Measurements from ENCODE around the gene ENHO.

ENHO gene
- 0 to 0.48 (median 0) reads per million in 9 experiments for total RNA-seq

DNA sequence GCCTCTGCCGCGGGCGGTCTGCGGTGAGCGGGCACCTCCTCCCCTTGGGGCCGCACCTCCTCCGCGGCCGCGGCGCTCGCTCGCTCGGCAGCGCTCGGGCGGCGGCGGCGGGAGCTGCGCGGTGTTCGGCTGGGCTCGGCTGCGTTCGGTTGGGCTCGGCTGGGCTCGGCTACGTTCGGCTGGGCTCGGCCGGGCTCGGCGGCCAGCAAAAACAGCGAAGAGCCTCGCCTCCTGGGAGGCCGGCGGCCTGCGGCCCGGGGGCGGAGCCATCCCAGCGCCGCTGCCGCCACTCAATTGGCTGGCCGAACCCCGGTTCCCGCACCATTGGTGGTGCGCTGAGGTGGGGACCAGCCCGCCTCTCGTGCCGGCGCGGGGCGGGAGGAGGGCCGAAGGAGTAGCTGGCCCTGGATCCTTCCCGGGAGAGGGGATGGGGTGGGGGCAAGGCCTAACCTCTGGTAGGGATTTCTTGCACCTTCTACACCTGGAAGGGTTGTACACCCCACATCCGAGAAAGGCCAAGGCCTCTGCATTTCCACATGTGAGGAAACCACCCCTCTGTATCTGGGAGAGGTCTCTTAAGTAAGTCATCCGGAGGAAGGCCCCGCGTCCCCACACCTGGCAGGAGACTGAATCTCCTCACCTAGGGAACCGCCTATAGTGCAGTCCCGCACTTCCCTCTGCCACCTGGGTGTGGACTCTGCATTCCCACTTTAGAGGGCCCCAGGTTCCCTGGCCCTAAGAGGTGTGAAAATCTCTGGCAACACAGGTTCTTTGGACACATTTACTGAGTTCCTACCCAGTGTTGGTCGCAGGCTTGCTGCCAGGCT lies at the start of gene ENHO:
Gene ENHO (minus strand): TSS at position 20 of the 827 bp plus-strand sequence. CDS start 1,295 bp downstream, outside the sequence.
- no peak within 1 kb of the TSS for H3K27ac Mint-ChIP-seq
- no peaks in the 10 kb centered on the region for H3K9me3 Mint-ChIP-seq
- H3K36me3 Mint-ChIP-seq (ENCODE audit: insufficient read depth), result no peaks in the 10 kb centered on the region
- peak; percentile 86 to 94 (median 94) for DNase-seq
- H3K27me3 Mint-ChIP-seq, result peaks cover 6 to 12% of the 10 kb centered on the region in 2 donors
- peak; percentile 92 for ATAC-seq (replicated peaks)
- peaks cover 8 to 11% of the 10 kb centered on the region in 2 donors for H3K4me1 Mint-ChIP-seq (ENCODE audit: low read depth in 2 of 2)
- H3K4me3 Mint-ChIP-seq, result peak within 1 kb of the TSS; percentile 54 to 68

DNA sequence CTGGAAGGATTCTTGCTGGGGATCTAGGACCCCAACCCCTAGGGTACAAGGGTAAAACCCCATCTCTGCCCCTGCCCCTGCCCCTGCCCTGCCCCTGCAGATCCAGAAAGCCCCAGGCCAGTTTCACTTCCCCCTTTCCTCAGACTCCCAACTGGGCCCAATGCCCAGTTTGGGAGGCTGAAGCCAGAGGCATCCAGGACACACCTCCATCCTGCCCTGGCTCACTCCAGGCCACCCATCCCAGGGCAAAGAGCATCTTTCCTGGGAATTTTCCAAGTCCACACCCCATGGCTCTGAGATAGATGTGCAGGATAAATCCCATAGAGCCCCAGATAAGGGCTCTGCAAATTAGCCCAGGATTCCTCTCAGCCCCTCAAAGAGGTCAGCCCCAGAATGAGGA lies 49.3 kb upstream of the ENHO start:
- Mint-ChIP-seq H3K4me1 (ENCODE audit: low read depth in 2 of 2) (peaks cover 0 to under 1% of the 10 kb centered on the region in 2 donors), H3K36me3 (ENCODE audit: insufficient read depth) (peaks cover 5% of the 10 kb centered on the region), H3K9me3 (no peaks in the 10 kb centered on the region), H3K27ac (no peak overlapping the region), H3K4me3 (no peak overlapping the region), H3K27me3 (peaks cover 68 to 95% of the 10 kb centered on the region in 2 donors)
- DNase-seq (no peak), ATAC-seq (replicated peaks) (no peak)

DNA sequence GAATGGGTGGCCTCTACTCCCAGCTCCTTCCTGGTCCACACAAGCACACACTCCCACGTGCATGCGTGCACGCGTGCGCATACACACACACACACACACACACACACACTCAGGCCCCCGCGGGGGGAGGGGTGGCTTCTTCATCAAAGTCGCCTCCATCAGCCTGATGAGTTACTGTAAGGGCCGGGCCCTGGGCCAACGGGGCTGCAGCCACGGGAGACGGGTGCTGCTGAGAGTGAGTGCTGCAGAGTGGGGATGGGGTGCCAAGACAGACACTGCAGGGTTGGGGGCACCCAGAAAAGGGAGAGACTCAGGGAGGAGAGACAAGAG lies 48.7 kb upstream of the ENHO start:
- H3K36me3 Mint-ChIP-seq (ENCODE audit: insufficient read depth), result peaks cover 4% of the 10 kb centered on the region
- H3K9me3 Mint-ChIP-seq, result no peaks in the 10 kb centered on the region
- ATAC-seq (replicated peaks) (no peak), DNase-seq (no peak)
- H3K4me3 Mint-ChIP-seq, result no peak overlapping the region
- H3K4me1 Mint-ChIP-seq (ENCODE audit: low read depth in 2 of 2), result no peaks in the 10 kb centered on the region
- no peak overlapping the region for H3K27ac Mint-ChIP-seq
- peaks cover 70 to 95% of the 10 kb centered on the region in 2 donors for H3K27me3 Mint-ChIP-seq

DNA sequence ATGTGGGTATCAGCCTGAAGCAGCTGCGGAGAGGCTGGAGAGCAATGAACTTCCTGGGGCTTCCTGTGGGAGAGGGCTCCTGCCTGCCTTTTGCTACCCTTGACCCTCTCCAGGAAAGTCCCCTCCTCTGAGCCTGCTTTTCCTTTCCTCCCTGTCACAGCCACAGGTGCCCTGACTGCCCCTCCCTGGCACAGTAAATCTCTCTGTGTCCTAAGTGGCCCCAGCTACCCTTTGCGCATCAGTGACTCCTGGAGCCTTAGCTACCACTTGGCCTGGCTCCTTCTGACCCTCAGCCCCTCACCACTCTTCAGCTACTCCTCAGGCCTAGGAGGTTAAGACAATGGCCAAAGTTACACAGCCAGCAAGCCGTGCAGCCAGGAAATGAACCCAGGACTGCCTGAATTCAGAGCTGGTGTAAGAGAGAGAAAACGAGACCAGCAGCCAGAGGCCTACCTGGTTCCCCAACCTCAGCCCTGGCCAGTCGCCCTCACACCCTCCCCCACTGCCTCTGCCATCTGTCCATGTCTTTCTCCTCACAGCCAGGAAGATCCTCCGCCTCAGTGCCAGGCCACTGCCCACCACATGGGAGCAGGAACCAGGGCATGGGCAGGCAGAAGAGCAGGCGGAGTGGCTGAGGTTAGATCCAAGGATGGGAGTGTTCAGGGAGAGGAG lies 48.2 kb upstream of the ENHO start:
- peaks cover 66 to 95% of the 10 kb centered on the region in 2 donors for H3K27me3 Mint-ChIP-seq
- H3K9me3 Mint-ChIP-seq, result no peaks in the 10 kb centered on the region
- DNase-seq, result no peak
- H3K4me1 Mint-ChIP-seq (ENCODE audit: low read depth in 2 of 2), result no peaks in the 10 kb centered on the region
- no peak overlapping the region for H3K27ac Mint-ChIP-seq
- no peak for ATAC-seq (replicated peaks)
- peaks cover 4% of the 10 kb centered on the region for H3K36me3 Mint-ChIP-seq (ENCODE audit: insufficient read depth)
- no peak overlapping the region for H3K4me3 Mint-ChIP-seq

DNA sequence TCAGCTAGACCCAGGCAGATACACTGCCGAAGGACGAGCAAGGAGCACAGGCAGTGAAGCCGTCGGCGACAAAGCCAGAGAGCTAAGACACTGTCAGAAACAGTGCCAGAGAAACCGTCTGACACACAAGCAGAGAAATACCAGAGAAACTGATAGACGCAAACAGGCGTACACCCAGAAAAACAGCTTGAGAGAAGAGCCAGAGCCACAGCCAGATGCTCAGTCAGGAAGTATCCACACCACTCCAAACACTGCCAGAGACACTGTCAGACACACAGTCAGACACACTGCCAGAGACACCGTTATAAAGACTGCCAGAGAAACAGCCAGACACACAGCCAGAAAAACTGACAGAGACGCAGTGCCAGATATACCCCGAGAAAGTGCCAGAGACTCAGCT lies 47.6 kb upstream of the ENHO start:
- peaks cover 66 to 95% of the 10 kb centered on the region in 2 donors for H3K27me3 Mint-ChIP-seq

DNA sequence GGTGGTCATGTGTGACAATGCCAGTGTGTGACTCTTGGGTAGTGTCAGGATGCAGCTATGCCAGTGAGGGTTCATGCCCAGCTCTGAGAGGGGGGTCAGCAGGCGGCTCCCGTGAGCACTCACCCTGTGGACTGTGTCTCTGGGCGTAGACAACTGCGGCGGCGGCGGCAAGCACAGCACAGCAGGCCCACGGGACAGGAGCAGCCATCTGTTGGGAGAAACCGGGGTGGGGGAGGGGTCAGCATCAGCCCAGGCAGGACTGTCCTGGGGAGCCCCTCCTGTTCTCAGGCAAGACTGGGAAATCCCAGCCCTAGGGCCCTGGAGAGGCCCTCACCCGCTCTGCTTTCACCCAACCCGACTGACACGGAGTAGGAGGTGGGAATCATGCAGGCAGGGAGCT lies 46.0 kb upstream of the ENHO start:
- ATAC-seq (replicated peaks) (no peak), DNase-seq (no peak)
- H3K4me1 Mint-ChIP-seq (ENCODE audit: low read depth in 2 of 2), result no peaks in the 10 kb centered on the region
- H3K36me3 Mint-ChIP-seq (ENCODE audit: insufficient read depth), result peaks cover 4% of the 10 kb centered on the region
- H3K27ac Mint-ChIP-seq, result no peak overlapping the region
- no peak overlapping the region for H3K4me3 Mint-ChIP-seq
- H3K27me3 Mint-ChIP-seq, result peaks cover 68 to 95% of the 10 kb centered on the region in 2 donors
- no peaks in the 10 kb centered on the region for H3K9me3 Mint-ChIP-seq

More for the DNA sequence above, 47.6 kb upstream of the ENHO start:
- ATAC-seq (replicated peaks) (no peak), DNase-seq (no peak)
- Mint-ChIP-seq H3K4me3 (no peak overlapping the region), H3K4me1 (ENCODE audit: low read depth in 2 of 2) (no peaks in the 10 kb centered on the region), H3K36me3 (ENCODE audit: insufficient read depth) (peaks cover 4% of the 10 kb centered on the region), H3K27ac (no peak overlapping the region), H3K9me3 (no peaks in the 10 kb centered on the region)

DNA sequence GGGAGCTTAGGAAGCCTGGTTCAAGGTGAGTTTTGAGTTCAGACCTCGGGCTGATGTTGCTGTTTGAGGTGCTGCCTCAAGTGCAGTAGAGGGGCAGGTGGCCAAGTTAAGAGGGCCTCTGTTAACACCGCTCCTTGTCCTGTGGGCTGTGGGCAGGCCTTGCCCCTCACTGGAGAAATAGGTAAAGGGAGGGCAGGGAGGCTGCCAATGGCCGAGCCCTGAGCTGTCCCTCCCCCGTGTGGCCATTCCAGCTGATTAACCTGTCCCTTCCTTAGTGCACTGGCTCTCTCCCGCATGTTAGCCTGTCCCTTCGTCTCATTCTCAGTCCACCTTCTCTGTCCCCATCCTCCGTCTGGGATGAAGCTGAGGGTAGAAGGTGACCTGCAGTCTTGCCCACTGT lies 45.3 kb upstream of the ENHO start:
- peaks cover 68 to 95% of the 10 kb centered on the region in 2 donors for H3K27me3 Mint-ChIP-seq
- ATAC-seq (replicated peaks) (no peak), DNase-seq (no peak)
- H3K36me3 Mint-ChIP-seq (ENCODE audit: insufficient read depth), result peaks cover 4% of the 10 kb centered on the region
- no peaks in the 10 kb centered on the region for H3K4me1 Mint-ChIP-seq (ENCODE audit: low read depth in 2 of 2)
- H3K9me3 Mint-ChIP-seq, result no peaks in the 10 kb centered on the region
- no peak overlapping the region for H3K4me3 Mint-ChIP-seq
- no peak overlapping the region for H3K27ac Mint-ChIP-seq

DNA sequence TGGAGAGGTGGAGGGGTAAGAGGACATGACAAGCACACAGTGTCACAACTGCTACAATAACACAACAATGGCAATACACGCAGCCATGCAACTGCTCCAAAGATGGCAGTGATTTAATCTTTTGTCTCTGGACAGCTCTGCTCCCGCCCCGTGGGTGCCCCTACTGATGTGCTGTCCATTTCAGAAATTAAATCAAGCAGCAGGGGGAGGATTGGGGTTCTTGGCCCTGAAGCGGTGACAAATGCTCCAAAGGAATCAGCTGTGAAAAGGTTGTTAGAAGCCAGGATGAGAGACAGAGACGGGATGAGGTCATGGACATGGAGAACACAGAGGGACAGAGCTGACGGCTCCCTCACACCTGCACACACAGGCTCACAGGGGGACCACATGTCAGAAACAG lies 44.2 kb upstream of the ENHO start:
- H3K27ac Mint-ChIP-seq, result no peak overlapping the region
- H3K36me3 Mint-ChIP-seq (ENCODE audit: insufficient read depth), result peaks cover 4% of the 10 kb centered on the region
- no peaks in the 10 kb centered on the region for H3K4me1 Mint-ChIP-seq (ENCODE audit: low read depth in 2 of 2)
- H3K9me3 Mint-ChIP-seq, result no peaks in the 10 kb centered on the region
- peaks cover 70 to 91% of the 10 kb centered on the region in 2 donors for H3K27me3 Mint-ChIP-seq
- ATAC-seq (replicated peaks) (no peak), DNase-seq (no peak)
- no peak overlapping the region for H3K4me3 Mint-ChIP-seq

DNA sequence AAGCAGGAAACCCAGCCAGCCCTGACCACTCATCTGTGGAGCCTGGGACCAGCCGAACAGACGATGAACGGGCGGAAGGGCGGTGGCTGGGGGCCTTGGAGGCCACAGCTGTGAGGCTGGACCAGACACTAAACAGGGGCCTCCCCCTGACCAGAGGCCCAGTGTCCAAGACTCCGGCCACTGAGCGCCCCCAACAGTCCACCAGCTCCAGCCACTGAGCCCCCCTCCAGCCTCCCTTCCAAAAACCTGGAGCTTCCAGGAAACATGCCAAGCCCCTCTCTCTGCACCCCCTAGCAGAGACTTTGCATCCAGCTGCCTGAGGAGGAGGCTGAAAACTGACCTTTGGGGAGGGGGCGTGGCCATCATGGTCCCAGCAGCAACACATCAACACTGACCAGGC lies 43.5 kb upstream of the ENHO start:
- ATAC-seq (replicated peaks) (no peak), DNase-seq (no peak)
- Mint-ChIP-seq H3K36me3 (ENCODE audit: insufficient read depth) (peaks cover 4% of the 10 kb centered on the region), H3K27ac (no peak overlapping the region), H3K27me3 (peaks cover 64 to 87% of the 10 kb centered on the region in 2 donors), H3K4me1 (ENCODE audit: low read depth in 2 of 2) (no peaks in the 10 kb centered on the region), H3K9me3 (no peaks in the 10 kb centered on the region), H3K4me3 (no peak overlapping the region)

DNA sequence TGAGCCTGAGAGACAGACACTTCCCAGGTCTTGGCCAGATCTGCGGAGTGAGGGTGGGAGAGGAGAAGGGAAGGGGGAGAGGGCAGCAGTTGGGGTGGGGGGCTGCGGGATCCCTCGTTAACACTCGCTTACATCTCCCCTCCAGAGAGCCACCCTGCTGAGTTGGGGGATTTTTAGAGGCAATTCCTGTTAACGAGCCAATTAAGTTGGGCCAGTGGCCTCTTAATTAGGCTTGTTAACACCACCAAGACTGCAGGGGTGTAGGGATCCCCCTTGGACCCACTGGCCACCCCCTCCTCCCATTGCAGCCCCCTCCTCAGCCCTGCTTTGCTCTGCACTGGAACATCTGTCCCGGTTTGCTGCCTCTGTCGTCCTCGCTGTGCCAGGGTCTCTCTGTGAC lies 43.1 kb upstream of the ENHO start:
- Mint-ChIP-seq H3K27me3 (peaks cover 65 to 87% of the 10 kb centered on the region in 2 donors), H3K4me3 (no peak overlapping the region), H3K9me3 (no peaks in the 10 kb centered on the region), H3K36me3 (ENCODE audit: insufficient read depth) (peaks cover under 1% of the 10 kb centered on the region), H3K27ac (no peak overlapping the region), H3K4me1 (ENCODE audit: low read depth in 2 of 2) (no peaks in the 10 kb centered on the region)
- no peak for ATAC-seq (replicated peaks)
- DNase-seq, result no peak

DNA sequence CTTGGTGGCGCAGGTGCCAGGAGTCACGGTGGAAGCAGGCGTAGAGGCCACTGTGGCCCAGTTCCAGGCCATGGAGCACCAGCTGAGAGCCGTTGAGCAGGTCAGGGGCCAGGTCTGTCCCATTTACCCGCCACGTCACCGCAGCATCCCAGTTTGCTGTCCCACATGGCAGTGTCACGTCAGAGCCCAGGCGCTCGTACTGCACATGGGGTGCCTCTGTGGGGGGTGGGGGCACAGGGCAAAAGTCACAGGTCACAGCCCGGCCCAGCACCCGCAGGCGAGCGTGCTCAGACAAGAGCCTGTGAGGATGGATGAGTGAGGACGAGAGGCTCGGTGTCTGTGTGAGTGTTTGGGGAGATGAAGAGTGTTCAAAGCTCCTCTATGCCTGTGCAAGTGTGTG lies 41.8 kb upstream of the ENHO start:
- Mint-ChIP-seq H3K27ac (no peak overlapping the region), H3K36me3 (ENCODE audit: insufficient read depth) (no peaks in the 10 kb centered on the region), H3K4me3 (no peak overlapping the region), H3K27me3 (peaks cover 63 to 87% of the 10 kb centered on the region in 2 donors), H3K9me3 (no peaks in the 10 kb centered on the region), H3K4me1 (ENCODE audit: low read depth in 2 of 2) (no peaks in the 10 kb centered on the region)
- DNase-seq (no peak), ATAC-seq (replicated peaks) (no peak)

DNA sequence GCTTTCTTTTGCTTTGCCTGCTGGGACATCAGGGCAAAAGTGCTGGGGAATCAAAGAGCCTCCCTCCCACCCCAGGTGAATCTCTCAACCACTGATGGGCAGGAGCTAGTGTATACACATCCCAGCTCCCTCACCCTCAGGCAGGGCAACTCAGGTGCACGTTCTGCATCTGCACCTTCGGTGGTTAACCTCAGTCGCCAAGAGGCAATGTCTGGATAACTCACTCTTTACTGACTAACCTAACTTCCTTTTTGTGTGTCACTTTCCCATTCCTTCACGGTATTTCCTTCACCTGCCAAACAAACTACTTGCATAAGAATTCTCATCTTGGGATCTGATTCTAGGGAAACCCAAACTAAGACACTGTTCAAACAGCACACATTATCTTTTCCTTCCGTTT lies 40.5 kb upstream of the ENHO start:
- peaks cover 55 to 91% of the 10 kb centered on the region in 2 donors for H3K27me3 Mint-ChIP-seq
- no peak overlapping the region for H3K27ac Mint-ChIP-seq
- no peaks in the 10 kb centered on the region for H3K9me3 Mint-ChIP-seq
- H3K4me1 Mint-ChIP-seq (ENCODE audit: low read depth in 2 of 2), result no peaks in the 10 kb centered on the region
- ATAC-seq (replicated peaks), result no peak
- no peaks in the 10 kb centered on the region for H3K36me3 Mint-ChIP-seq (ENCODE audit: insufficient read depth)
- DNase-seq, result no peak
- H3K4me3 Mint-ChIP-seq, result no peak overlapping the region

DNA sequence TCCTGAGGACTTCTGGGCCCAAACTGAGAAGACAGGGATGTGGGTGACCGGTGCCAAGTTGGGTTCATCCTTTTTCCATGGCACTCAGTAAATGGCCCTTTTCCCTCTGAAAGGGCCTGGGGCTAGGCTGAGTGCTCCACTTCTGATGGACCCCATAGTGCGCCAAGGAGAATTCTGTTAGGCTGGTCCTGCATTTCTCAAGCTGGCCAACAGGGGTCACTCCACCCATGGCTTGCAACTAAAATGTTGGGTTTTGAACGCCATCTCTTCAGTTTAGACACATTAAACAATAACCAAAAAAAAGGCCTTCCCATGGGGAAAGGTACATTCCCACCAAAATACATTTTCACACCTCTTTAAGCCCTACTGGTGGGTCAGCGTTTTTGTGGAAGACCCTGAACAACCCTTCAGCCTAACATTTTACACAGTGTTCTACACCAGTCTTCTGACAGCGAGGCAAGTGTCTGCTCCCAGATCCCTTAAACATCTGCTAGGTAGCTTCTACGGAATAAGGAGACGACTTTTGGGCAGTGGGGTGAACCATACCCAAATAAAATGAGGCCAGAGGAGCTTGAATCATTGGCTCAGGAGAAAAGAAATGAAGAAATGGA lies 39.5 kb upstream of the ENHO start:
- DNase-seq (no peak), ATAC-seq (replicated peaks) (no peak)
- no peaks in the 10 kb centered on the region for H3K36me3 Mint-ChIP-seq (ENCODE audit: insufficient read depth)
- no peaks in the 10 kb centered on the region for H3K9me3 Mint-ChIP-seq
- H3K4me3 Mint-ChIP-seq, result no peak overlapping the region
- no peak overlapping the region for H3K27ac Mint-ChIP-seq
- H3K4me1 Mint-ChIP-seq (ENCODE audit: low read depth in 2 of 2), result no peaks in the 10 kb centered on the region
- peaks cover 57 to 91% of the 10 kb centered on the region in 2 donors for H3K27me3 Mint-ChIP-seq
